A673 (cell line): ENCODE results near the gene TBX4.

Experiments used
- EZH2 ChIP-seq: fragments of 200-600 bp; sonication (generic); IDR thresholded peaks from 2 replicates; pipeline ENCODE4 v1.6.1; 2017; ENCODE audit warnings: borderline replicate concordance, low read depth, mild to moderate bottlenecking, mixed read lengths, antibody characterized with exemption, low read length; ENCODE audit not compliant: poor library complexity, severe bottlenecking
- TF ChIP-seq, protein P1 (sequence below): fragments of 300-800, 200-600 bp; sonication (generic); conservative IDR thresholded peaks from 2 replicates; pipeline ENCODE4 v1.5.1; 2017; ENCODE audit warnings: low read depth, mild to moderate bottlenecking, antibody characterized with exemption, low read length, moderate library complexity, mixed read lengths

DNA sequence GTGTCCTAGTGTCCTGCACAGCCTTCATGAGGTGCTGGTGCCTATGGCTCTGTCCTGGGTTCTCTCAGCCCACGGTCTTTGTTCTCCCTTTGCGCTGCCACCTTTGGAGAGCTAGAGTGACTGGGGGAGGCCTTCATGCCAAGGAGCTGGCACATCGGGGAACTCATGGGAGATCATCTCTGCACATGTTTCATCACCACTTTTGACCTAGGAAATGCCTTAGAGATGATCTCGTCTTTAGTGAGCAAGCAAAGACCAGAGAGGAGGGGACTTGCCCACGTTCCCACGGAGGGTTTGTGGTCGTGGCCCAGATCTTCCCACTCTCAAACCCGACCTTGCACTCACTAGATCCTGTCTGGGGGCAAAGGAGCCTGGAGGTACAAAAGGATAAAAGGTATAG is 23.5 kb downstream of the TBX4 start:
- TF ChIP-seq, protein P1, sequence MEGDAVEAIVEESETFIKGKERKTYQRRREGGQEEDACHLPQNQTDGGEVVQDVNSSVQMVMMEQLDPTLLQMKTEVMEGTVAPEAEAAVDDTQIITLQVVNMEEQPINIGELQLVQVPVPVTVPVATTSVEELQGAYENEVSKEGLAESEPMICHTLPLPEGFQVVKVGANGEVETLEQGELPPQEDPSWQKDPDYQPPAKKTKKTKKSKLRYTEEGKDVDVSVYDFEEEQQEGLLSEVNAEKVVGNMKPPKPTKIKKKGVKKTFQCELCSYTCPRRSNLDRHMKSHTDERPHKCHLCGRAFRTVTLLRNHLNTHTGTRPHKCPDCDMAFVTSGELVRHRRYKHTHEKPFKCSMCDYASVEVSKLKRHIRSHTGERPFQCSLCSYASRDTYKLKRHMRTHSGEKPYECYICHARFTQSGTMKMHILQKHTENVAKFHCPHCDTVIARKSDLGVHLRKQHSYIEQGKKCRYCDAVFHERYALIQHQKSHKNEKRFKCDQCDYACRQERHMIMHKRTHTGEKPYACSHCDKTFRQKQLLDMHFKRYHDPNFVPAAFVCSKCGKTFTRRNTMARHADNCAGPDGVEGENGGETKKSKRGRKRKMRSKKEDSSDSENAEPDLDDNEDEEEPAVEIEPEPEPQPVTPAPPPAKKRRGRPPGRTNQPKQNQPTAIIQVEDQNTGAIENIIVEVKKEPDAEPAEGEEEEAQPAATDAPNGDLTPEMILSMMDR: no peak
- TF ChIP-seq EZH2: no peak
